NCI-H460 (cell line): ENCODE data around the gene CES2. TPM values are rescaled to one million over a fixed set of nuclear protein-coding genes. Genes with fewer than 3 reads are reported as not detected.

ENCODE experiments used
- DNase-seq: peaks from one replicate; pipeline ENCODE4 v3.0.0-alpha.2; 2016; ENCODE audit warnings: low read depth; ENCODE audit errors: extremely low read depth
- total RNA-seq: library from RNA; depleted of rRNA; stranded (reverse); fragments of >200 nt; shearing (Covaris generic); gene quantifications from 2 replicates; pipeline ENCODE4 v1.2.3, GENCODE V29; 2014

Gene CES2
- total RNA-seq, 1 experiment from 2014 or later: 51.5 TPM

DNA sequence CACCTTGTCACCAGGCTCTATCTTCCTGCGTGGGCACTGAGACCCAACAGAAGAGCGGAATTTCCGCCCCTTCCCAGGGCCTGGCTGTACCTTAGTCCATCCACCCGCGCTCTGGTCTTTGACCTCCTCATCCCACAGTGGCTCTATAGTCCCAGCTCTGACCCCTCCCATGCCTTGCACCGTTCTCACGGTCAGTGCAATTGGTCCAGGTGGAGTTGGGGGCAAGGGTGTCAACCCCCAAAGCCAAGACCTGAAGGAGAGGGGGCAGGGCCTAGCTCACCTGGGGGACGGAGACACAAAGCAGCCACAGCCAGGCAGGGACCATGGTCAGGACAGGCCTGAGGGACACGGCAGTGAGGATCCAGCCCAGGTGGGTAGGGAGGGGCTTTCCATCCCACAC is 17.6 kb upstream of the CES2 start:
- no peak for DNase-seq

DNA sequence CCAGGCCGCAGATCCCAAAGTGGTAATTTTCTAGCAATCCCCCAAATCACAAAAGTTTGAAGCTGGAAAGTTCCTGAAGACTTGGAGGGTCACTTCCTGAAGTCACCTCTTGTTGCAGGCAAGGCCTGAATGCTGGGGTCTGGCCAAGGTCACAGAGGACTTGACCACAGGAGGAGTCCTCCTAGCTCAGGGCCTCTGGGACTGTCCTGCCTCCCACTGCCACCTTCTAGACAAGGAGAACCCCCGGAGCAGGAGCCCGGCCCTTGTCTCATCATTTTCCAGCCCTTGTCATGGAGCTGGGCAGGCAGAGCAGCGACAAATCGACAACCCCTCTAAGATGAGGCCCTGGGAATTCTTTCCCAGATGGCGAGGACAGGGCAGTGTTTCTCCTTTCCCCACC is 17.0 kb upstream of the CES2 start:
- no peak for DNase-seq

DNA sequence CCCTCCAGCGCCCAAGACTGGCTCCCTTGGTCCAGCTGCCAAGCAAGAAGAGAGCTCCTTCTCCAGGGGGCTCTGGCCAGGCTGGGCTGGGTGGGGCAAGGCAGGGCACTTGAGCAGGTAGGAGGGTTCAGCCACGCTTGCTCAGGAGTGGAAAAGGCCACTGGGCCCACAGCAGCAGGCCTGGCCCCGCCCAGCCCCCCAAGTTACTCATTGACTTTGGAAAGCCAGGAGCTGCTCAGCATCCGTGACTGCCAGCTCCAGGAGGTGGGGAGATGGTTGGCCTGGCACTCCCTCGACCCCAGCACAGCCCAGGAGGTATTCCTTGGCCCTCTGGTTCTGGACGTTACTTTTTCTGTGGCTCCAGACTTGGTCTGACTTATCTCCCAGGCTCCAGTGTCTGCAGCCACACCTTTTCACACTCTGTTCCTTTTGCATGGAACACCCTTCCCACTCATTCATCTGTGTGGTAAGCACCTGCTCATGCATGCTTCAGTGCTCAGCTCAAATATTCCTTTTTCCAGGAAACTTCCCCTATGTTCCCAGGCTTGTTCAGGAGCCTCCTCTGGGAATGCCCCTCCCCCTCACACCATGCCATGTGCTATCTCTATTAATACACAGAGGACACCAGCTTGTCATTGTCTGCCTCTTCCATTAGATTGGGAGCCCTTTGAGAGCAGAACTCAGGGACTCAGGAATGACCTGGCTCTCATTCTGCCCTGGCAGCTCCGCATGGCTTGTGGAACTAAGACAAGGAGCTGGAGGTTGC is 16.3 kb upstream of the CES2 start, which contains the start of gene CDH16:
Gene CDH16 (minus strand): TSS at position 83 of the 766 bp plus-strand sequence. CDS start 820 bp downstream, outside the sequence.
- DNase-seq: no peak

DNA sequence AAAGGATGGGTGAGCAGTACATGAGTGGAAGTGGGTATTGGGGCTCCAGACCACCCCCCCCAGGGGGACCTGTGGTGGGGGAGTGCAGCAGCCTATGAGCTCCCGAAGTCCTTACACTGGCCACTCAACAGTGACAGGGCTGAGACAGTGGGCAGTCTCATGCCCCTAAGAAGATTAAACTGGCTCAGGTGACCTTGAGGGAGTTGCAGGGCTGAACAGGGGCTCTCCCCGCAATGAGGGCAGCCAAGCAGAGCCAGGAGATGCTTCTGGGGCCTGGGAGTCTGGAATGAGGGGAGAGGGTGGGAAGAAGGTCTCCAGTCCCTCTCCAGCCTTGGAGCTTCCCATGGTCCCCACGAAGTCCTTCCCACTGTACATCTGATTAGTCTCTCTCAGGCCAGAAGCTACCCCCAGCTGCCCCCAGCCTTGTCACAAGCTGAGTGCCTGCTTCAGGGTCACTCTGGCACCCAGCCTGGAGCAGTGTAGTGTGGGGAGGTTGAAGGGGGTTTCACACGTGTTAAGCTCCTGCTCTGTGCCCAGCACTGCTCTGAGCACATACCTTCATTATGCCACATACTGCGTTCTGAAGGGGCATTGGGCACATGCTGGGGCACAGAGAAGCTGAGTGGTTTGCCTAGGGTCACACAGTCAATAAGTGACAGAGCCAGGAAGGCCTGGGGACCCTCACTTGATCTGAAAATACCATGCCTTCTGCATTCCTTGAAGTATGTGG is 15.6 kb upstream of the CES2 start:
- no peak for DNase-seq

DNA sequence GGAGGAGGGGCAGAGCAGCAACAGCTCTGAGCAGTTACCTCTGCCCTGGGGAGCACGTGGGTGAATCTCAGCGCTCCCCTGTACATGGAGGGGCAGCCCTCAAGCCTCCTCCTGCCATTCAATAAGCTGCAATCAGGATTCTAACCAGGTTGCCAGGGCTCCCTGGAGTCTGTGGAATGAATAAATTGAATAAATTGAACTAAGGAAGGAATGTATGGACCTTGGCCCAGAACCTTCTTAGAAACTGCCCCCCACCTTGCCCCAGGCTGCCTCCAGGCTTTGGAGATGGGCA is 15.1 kb upstream of the CES2 start:
- DNase-seq: no peak

DNA sequence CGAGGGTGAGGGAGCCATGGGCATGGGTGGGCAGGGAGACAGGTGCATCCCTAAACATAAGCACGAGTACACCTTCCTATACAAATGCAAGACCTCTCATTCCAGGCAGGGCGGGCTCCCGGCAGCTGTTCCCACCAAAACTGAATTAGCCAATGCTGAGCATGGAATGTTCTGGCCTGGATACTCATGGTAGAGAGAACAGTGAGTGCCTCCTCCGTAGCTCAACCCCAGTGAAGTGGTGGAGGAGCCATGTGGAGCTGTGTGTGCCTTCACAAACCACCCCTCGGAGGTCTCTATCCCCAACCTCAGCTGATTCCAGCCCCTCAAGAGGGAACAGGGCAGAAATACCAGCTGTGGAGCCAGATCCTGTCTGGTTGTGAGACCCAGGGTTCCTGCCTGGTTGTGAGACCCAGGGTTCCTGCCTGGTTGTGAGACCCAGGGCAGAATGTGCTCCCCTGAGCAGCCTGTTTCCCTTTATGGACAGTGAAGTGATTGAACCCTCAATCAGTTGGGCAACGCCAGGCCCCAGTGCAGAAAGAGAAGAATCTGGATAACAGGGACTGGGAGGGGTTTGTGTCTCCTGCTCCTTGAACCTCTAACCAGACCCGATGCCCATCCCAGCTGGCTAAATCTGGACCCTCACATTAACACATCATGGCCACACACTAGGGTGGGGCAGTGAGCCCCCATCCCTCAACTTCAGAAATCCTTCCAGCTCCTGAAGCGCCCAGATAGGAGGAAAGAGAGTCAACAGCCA is 14.2 kb upstream of the CES2 start:
- no peak for DNase-seq

DNA sequence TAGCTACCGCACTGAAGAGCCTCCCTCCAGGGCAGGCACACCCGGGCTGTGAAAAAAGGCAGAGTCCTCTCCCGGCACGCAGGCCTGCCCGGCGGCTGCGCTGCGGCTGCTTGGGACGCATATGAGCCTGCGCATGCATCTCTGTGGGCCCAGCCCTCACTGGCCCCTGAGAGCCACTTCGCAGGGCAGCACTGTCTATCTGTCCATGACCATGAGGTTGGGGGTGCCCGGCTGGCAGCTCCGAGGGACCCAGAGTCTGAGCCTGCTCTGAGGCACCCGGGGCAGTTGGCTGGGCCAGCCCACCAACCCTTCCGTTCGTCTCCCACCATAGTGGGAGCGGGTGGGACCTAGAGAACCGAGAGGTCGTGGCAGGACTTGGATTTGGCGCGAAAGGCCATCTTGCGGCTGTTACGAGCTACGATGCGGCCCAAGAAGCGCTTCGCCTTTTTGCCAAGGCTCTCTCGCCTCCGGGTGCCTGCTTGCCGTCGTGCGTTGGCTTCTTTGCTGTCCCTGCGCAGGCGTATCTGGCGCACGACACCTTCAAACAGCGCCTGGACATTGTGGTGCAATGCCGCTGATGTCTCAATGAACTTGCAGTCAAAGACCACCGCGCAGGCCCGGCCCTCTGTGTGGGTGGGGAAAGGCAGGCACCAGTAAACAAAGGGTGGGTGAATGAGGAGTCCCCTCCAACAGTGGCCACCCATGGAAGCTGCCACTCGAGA is 13.4 kb upstream of the CES2 start:
- DNase-seq: no peak

DNA sequence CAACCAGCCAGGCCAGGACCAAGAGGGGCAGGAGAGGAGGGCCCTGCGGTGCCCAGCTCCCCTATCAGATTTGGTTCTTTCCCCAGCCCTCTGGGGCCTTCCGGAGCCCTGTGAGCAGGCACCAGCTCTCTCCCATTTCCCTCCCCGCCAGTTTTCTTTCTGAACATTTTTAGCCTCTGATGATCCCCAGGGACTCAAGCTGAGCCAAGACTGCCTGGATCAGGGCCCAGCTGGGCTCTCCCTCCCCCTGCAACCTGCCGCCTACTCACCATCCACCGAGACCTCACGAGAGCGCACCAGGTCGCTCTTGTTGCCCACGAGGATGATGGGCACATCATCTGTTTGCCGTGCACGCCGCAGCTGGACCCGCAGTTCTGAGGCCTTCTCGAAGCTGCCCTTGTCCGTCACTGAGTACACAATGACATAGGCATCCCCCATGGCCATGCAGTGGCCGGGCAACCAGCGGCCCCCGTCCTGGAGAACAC is 12.0 kb upstream of the CES2 start:
- DNase-seq: no peak

DNA sequence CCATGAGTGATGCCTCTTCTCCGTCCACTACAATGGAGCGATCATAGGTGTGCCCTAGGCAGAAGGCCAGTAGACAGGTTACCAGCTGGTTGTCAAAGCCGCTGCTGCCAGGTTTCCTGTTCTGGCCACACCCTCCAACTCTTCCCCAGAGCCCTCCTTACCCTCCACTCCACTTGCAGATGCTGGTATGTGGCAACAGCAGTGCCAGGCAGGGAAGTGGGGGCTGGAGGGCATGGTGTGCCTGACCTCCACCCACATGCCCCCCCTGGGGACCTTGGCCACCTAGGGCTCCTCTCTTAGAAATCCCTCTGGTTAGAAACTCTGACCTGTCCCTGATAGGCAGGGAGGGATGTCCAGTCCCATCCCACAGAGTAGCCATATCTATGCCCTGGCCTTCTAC is 11.4 kb upstream of the CES2 start:
- DNase-seq: no peak

DNA sequence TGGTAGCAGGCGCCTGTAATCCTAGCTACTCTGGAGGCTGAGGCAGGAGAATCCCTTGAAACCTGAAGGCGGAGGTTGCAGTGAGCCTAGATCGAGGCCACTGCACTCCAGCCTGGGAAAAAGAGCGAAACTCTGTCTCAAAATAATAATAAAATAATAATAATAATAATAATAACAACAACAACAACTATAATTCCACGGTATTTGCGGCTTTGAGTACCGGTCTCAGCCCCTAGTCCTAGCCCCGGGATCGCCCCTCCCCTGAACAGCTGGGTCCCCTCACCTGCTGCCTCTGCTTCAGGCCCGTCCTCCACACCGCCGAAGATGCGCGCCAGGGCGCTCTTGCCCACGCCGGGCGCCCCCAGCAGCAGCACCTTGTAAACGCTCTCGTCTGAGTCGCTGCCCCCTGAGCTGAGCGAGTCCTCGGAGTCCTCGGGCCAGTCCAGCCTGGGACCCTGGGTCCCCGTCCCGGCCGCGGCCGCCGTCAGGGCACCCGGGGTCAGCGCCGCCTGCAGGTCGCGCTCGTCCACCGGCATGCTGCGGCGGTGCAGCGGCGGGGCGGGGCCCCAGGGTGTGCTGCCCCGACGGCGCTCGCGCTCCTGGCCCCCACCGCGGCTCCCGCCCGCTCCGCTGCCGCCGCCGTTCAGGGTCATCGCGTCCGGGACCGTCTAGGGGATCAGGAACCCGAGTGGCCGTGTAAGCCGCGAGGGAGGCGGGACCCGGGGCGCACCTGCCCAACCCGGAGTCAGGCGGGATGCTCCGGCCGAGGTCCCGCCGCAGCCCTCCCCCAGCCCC is 10.6 kb upstream of the CES2 start:
- DNase-seq: no peak

DNA sequence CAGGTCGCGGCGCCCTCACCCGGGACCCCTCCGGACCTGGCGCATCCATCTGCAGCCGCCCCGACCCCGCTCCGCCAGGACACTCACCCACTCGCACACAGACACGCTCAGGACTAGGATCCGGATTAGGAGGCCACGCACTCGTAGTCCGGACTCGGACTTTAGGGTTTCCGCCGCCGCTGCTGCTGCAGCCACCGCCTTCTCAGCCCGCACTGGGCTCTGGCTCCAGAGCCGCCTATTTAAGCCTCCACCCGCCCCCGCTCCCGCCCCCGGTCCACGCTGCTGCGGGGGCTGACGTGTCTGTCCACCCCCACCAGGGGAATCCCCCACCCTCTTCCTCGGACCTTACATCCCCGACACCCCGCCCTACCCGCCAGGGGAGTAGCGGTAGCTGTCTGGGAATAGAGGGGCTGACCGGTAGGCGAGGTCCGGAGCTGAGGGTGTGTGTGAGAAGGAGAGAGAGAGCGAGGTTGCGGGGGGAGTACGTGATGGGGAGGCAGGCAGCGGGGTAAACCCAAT is 9.9 kb upstream of the CES2 start, which contains the start of gene RRAD:
Gene RRAD (minus strand): TSS at position 214 of the 519 bp plus-strand sequence. CDS start 356 bp downstream, outside the sequence.
- no peak for DNase-seq

DNA sequence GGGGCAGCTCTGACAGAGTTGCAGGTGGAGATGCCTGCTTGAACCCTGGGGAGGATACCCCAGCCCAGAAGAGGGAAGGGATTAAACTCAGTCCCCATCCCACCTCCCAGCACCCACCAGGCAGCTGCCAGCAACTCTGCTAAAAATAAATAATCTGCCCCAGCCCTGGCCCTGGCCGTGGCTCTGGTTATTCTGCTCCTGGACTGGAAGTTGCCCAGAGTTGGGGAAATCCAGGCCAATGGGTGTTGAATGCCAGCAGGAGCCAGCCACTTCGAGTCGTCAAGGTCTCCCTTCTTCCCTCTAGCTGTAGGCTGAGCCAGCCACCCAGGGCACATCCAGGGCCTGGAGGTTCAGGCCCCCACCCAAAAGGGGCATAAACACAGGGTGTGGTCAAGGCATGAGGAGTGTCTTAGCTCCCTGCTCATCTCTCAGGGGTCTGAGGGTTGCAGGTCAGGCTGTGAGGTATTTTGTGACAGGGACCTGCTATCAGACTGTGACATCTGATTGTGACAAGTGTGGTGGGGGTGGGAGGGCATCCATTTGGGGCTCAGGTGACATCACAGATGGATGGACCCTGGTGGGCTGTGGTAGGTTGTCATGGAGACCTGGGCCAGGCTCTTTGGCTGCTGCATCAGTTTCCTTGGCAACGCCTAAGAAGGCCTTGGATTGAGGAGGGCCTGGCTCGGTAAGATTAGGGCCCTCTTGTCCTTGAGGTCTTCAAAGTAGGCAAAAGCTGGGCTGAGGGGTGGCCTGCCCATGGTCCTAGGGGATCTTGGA is 9.0 kb upstream of the CES2 start:
- DNase-seq: no peak

DNA sequence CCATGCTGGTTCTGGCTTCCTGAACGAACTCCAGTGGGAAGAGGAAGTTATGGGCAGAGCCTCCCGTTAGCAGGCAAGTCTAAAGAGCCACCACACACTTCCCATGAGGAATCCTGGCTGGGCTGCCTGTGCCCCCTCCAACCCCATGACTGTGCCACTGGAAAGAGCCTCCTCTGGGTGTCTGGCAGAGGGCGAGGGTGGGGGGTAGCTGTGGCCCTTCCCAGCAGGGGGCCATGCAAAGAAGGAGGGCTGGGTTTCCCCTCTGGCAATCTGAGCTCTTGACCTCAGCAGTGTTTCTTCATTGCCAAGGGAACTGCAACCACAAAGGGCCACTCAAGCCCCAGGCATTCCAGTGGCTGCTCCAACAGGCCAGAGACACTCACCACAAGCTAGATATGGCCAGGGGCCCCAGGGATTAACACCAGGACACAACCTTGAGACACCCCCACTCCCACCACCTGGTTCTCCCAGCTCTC is 8.3 kb upstream of the CES2 start:
- no peak for DNase-seq

DNA sequence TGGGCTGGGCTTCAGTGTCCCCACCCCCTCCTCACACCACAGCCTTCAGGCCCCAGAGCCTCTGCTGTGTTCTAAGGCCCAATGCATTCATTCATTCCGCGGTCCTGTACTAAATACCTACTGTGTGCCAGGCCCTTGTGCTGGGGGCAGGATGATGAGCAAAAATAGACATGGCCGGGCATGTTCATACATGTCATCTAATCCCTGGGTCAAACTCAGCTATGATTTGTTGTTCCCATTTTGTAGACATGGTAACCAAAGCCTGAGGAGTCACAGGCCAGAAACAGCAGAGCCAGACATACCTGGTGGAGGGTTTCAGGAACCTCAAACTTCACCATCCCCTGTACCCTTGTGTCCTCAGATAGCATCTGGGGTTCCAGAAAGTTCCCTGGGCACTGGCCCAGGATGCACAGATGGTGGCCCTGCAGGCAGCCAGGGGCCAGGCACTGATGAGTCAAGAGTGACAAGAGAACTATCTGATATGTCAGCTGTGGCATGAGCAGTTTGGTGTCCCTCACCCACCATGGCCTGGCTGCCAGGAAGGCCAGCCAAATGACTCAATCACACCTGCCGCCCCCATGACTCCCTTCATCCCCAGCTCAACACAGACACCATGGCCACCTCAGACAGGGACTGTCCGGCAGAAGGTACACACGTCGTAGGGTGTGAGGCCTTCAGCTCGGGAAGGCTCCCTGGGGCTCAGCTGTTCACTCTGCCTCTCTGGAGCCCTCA is 7.2 kb upstream of the CES2 start:
- DNase-seq: no peak

DNA sequence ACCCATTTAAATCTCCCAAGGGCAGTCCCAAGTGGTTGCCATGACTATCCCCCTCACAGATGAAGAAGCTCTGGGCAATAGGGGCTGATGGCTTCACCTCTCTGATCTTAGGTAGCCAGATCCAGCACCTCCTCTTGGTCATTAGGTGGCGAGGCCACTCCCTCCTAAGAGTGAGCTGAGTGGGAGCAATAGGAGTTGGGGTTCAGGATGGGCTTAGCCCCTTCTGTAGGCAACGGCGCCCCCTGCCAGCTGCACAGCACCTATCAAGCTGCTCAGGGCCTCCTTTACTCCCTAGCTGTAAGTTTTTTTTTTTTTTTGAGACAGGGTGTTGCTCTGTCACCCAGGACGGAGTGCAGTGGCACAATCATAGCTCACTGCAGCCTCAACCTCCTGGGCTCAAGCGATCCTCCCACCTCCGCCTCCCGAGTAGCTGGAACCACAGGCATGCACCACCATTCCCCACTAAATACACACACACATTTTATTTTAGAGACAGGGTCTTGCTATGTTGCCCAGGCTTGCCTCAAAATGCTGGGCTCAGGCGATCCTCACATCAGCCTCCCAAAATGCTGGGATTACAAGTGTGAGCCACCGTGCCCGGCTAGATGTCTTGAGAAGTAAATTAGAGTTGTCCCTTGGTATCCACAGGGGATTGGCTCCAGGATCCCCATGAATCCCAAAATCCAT is 6.5 kb upstream of the CES2 start:
- DNase-seq: no peak

DNA sequence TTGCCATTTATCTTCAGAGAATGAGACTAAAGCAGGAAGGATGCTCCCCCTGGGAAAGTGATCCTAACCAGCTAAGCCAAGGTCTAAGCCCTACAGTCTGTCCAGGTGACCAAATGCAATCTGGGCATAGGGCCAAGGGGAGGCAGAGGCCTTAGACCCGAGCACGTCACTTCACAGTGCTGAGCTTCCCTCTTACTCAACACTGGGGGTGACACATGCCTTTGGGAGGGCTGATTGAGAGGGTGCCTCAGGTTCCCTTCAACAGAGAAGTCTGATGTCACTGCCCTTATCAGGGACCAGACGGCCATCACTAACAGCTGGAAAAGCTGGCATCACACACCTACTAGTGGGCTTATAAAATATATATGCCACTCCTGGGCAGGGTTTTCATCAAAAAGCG is 5.1 kb upstream of the CES2 start:
- DNase-seq: no peak

DNA sequence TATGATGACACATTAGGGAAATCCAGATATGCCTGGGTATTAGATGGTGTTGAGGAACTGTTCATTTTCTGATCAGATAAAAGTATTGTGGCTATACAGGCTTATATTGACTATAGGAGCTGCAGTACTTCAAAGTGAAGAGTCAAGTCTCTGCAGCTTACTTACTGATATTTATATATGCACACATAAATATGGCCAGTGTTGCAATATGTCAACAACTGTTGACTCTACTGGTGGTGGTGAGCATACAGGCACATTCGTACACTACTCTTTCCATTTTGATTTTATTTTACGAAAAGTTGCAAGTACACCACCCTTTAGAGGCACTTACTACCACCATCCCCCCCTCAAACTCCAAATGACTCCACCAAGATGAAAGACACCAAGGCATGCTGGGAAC is 3.7 kb upstream of the CES2 start:
- no peak for DNase-seq

DNA sequence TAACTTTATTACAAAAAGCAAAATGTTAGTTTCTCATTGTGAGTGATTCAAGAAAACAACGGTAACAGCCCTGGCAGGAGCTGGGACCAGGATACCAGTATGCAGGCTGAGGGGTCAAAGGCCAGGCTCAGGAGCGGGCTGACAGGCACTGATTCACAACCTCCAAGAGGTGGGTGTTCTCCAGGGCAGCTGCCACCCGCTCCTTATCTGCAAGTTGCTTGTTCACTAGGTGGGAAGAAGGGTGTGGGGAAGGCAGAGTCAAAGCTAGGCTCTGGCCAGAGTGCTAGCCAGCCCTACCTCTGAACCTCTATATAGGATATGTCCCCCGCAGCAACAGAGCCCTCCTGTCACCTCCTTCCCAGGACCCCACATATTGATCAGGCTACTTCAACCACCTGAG is 3.2 kb upstream of the CES2 start:
- no peak for DNase-seq
